ENCODE results near the gene CNOT6L. TPM values are rescaled to one million over a fixed set of nuclear protein-coding genes. Genes with fewer than 3 reads are reported as not detected.

The CNOT6L gene
- total and polyA plus RNA-seq, 3 donors from 2014 or later: 21.0 to 25.7 (median 23.1) TPM

DNA sequence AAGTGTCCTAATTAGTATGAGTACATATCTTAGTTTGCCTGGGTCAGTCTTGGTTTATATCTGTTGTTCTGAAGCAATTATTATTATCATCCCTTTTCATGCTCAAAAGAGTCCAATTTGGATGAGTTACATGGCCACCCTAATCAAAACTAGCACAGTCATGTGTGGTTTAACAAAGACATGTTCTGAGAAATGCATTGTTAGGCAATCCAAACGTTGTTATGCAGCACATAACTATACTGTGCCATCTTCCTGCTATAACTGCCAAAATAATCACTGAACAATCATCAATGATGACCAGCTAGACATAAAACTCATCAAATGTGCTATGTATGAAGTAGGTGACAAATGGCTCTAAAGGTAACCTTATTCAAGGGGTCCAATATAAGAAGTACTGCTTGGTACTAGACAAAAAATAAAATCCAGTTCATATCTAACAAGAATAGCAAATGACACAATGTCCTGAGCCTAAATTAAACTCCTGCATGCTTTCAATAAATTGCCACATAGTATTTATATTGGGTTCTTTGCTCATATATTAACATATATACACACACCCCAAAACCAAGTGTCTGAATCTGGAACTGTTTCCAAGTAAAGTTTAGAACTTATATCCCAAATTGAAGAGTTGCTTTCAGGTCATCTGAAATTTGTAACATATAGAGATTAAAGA lies 41.9 kb downstream of the CNOT6L start:
- no peak overlapping the region for H3K27ac ChIP-seq
- H3K27me3 ChIP-seq: no peaks in the 10 kb centered on the region
- WGBS, 2 donors: 5 to 9% methylated on average over 1 of the region's 1 CpG
- no peaks in the 10 kb centered on the region for H3K36me3 ChIP-seq (ENCODE audit: low read depth, missing control alignments)
- TF ChIP-seq, protein P1, sequence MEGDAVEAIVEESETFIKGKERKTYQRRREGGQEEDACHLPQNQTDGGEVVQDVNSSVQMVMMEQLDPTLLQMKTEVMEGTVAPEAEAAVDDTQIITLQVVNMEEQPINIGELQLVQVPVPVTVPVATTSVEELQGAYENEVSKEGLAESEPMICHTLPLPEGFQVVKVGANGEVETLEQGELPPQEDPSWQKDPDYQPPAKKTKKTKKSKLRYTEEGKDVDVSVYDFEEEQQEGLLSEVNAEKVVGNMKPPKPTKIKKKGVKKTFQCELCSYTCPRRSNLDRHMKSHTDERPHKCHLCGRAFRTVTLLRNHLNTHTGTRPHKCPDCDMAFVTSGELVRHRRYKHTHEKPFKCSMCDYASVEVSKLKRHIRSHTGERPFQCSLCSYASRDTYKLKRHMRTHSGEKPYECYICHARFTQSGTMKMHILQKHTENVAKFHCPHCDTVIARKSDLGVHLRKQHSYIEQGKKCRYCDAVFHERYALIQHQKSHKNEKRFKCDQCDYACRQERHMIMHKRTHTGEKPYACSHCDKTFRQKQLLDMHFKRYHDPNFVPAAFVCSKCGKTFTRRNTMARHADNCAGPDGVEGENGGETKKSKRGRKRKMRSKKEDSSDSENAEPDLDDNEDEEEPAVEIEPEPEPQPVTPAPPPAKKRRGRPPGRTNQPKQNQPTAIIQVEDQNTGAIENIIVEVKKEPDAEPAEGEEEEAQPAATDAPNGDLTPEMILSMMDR (IDR thresholded peaks at IDR 0.05): no peak
- no peak for TF ChIP-seq POLR2A (IDR thresholded peaks at IDR 0.05)
- H3K4me3 ChIP-seq: no peak overlapping the region
- DNase-seq: no peak
- intact Hi-C loops (cut with DNase I; ENCODE audit: low total_unique reads): no loop called here
- H3K9me3 ChIP-seq: no peaks in the 10 kb centered on the region
- H3K4me1 ChIP-seq: peaks cover 9% of the 10 kb centered on the region

DNA sequence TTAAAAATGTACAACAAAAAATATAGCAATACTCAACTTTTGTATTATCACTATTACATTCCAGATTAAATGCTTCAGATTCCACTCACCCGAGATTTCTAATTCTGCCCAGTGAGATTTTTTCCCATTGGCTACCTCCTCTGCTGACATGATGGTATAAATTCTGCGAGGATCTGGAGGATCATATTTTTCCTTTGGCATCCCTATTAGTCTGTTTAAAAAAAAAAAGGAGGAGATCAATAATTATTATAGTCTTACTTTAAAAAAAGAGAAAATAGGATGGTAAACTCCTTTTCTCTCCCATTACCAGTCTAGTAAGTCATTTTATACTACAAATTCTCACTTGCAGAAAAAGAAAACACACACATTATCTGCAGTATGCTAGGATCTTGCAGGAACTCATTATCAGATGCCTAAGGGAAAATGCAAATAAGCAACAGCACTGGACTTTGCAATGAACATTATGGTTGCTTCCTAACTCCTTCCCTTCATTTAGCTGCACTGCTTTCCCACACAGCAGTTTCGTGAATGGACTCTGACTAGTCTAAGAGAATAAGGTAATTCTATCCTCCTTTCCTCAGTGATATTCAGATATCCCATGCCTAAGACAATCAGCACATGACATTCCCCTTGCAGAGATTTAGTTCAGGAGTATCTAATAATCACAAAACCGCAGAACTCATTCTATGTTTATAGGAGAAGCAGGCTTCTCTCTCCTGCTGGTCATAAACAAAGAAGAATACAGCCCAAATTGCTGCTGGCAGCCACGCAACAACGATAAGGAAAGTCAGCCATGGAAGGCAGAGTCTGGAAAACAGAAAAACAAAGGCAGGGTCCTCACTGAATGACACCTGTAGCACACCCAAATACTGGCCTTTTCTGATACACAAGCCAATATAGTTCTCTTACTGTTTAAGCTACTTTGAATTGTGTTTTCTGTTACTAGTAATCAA lies 42.7 kb downstream of the CNOT6L start:
- TF ChIP-seq POLR2A (IDR thresholded peaks at IDR 0.05): no peak
- TF ChIP-seq, protein P1 (IDR thresholded peaks at IDR 0.05): no peak
- 60 to 61% methylated on average over 6 of the region's 6 CpGs for WGBS, 2 donors
- Histone ChIP-seq H3K4me3 (no peak overlapping the region), H3K36me3 (ENCODE audit: low read depth, missing control alignments) (no peaks in the 10 kb centered on the region), H3K9me3 (no peaks in the 10 kb centered on the region), H3K27me3 (no peaks in the 10 kb centered on the region), H3K4me1 (peaks cover 9% of the 10 kb centered on the region), H3K27ac (no peak overlapping the region)
- intact Hi-C loops (cut with DNase I; ENCODE audit: low total_unique reads): no loop called here
- no peak for DNase-seq

DNA sequence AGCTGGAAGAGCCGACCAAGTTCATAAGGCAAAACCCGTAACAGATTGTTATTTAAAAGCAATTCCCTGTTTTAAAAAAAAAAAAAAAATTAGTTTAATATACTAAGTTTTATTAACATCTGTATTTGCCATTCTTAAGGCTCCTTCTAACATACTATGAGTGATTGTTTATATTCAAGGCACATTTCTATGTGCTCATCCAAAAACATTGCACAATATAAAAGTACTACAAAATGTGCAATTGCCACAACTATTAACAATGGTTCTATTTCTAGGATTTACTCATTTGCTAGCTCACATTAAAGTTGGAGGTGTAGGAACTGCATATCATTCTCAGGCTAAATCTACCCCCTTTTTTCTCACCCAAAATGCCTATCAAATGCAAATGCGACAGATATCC lies 46.1 kb downstream of the CNOT6L start:
- intact Hi-C loops (cut with DNase I; ENCODE audit: low total_unique reads): no loop called here
- Histone ChIP-seq H3K36me3 (ENCODE audit: low read depth, missing control alignments) (no peaks in the 10 kb centered on the region), H3K27ac (no peak overlapping the region), H3K4me3 (no peak overlapping the region), H3K9me3 (no peaks in the 10 kb centered on the region), H3K27me3 (no peaks in the 10 kb centered on the region), H3K4me1 (peaks cover 9% of the 10 kb centered on the region)
- WGBS, 2 donors: 94 to 98% methylated on average over 3 of the region's 3 CpGs
- no peak for DNase-seq
- no peak for TF ChIP-seq POLR2A (IDR thresholded peaks at IDR 0.05)
- TF ChIP-seq, protein P1 (IDR thresholded peaks at IDR 0.05): no peak

DNA sequence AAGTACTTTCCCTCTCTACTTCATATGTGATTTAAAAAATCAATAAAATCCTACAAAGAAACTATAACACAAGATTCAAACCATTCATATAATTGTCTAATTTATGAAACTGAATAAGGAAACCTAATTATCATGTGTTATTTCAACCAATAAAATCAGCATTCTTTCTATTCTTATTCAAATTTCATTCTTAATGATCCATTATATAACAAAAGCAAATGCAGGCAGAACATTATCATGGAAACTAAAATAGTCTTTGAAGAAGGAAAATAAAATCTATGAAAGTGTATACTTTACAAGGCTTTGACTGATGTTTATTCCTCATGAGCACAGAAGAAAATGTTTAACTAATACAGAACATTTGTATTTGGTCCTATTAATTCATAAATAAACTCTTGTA lies 47.6 kb downstream of the CNOT6L start:
- peaks cover 3% of the 10 kb centered on the region for H3K4me1 ChIP-seq
- DNase-seq: no peak
- no peak for TF ChIP-seq POLR2A (IDR thresholded peaks at IDR 0.05)
- TF ChIP-seq, protein P1 (IDR thresholded peaks at IDR 0.05): no peak
- H3K27ac ChIP-seq: no peak overlapping the region
- H3K9me3 ChIP-seq: no peaks in the 10 kb centered on the region
- H3K36me3 ChIP-seq (ENCODE audit: low read depth, missing control alignments): no peaks in the 10 kb centered on the region
- intact Hi-C loops (cut with DNase I; ENCODE audit: low total_unique reads): no loop called here
- H3K4me3 ChIP-seq: no peak overlapping the region
- H3K27me3 ChIP-seq: no peaks in the 10 kb centered on the region
